COLO668 (cell line): Measurements from ENCODE around the gene LTN1.
"Not testable (repeated sequence)": the region's sequence is repeated elsewhere in the genome, so short reads cannot be mapped to it uniquely, and the experiment has no call there.

Experiments
- DNase-seq: peaks from one replicate; lab custom pipeline; 2025; ENCODE audit not compliant: unreplicated experiment; lab: John Stamatoyannopoulos, UW

LTN1 gene

GRCh38 chr21:28982637-28983036, 10.0 kb downstream of the LTN1 start:
- DNase-seq: no peak

DNA sequence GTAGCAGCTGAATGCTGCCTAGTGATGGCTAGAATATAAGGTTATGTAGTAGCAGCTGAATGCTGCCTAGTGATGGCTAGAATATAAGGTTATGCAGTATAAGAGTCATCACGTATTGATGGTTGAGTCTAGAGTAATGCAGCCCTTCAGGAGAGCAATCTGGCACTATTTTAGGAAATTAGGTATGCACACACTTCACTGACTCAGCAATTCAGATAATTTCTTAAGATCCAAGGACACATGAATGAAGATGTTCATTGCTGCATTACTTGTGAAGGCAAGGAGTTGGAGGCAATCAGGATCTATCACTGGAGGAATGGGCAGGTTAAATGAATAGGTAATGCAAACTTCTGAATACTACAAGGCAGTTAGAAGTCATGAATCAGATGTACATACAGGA, 13.6 kb downstream of the LTN1 start:
- DNase-seq: no peak

- no peak for DNase-seq
Measured at GRCh38 chr21:28975397-28975796, 17.3 kb downstream of the LTN1 start.

- no peak for DNase-seq
Measured at GRCh38 chr21:28974531-28975227, 18.0 kb downstream of the LTN1 start.

GRCh38 chr21:28972398-28972797, 20.3 kb downstream of the LTN1 start:
- no peak for DNase-seq

DNA sequence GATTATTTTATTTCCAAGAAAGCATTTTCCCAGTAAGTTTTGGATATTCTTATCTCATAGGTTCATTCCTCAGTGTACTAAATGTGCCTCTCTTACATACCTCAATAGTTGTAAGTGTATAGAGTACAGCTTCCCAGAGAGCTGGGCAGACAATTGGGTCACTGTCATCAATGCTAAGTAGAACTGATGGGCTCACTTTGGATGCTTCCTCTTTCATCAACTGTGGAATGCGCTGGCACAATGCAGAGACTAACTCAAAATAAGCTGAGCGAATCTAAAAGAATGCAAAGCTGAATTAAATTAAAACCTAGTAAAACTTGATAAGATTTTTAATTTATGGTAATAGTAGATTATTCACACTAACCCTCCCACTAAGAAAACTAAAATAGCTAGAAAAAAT, 21.5 kb downstream of the LTN1 start:
- no peak for DNase-seq

GRCh38 chr21:28963831-28964230, 28.8 kb downstream of the LTN1 start:
- no peak for DNase-seq

- no peak for DNase-seq
Measured at GRCh38 chr21:28962465-28962864, 30.2 kb downstream of the LTN1 start.

DNA sequence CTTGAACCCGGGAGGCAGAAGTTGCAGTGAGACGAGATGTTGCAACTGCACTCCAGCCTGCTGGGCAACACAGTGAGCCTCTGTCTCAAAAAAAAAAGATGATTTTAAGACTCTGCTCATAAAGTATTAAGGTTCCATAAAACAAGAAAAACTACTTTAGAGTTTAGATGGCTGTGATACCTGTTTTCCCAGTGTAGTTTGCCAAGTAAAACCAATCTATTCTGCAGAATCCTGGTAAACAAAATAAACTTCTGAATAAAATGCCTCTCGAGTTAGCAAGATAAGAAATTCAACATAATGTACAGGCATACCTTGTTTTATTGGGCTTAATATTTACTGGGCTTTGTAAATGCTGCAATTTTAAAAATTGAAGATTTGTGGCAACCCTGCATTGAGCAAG, 30.8 kb downstream of the LTN1 start:
- DNase-seq: no peak

DNA sequence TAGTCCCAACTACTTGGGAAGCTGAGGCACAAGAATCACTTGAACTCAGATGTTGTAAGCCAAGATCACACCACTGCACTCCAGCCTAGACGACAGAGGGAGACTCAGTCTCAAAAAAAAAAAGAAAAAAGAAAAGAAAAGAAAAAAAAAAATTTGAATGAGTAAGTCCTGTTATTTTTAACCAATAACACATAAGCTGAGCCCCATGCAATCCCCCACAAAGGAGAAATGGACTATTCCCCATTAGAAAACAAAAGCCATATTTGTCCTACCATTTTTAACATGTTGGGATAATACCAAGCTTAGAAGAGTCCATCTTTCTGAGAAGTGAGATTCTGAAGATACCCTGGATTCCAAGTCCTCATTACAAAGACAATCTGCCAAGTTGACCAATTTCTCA, 32.4 kb downstream of the LTN1 start:
- no peak for DNase-seq

- no peak for DNase-seq
Measured at GRCh38 chr21:28959367-28960099, 33.1 kb downstream of the LTN1 start.

GRCh38 chr21:28953247-28953646, 39.4 kb downstream of the LTN1 start:
- no peak for DNase-seq

DNA sequence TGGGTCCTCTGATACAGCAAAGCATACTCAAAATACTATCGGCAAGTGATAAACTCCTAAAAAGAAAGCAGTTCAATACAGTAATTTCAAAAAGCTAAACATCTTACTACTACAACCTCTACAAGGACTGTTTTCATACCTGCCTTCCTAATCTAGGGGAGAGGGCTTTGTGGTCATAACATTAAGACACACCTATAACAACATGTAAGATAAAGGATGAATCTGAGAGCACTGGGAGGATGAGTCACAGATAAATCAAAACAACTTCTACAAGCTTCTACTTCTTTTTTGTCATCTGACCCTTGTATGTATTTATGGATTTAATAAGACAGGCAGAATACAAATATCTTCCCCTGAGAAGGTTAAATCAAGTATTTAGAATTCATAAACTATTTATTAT, 40.0 kb downstream of the LTN1 start:
- DNase-seq: no peak

GRCh38 chr21:28949318-28949717, 43.4 kb downstream of the LTN1 start:
- DNase-seq: no peak

- no peak for DNase-seq
Measured at GRCh38 chr21:28944296-28944695, 48.4 kb downstream of the LTN1 start.

- no peak for DNase-seq
Measured at GRCh38 chr21:28943631-28944030, 49.0 kb downstream of the LTN1 start.

- DNase-seq: no peak
Measured at GRCh38 chr21:28938726-28939125, 54.0 kb downstream of the LTN1 start.

- no peak for DNase-seq
Measured at GRCh38 chr21:28937737-28938136, 54.9 kb downstream of the LTN1 start.

DNA sequence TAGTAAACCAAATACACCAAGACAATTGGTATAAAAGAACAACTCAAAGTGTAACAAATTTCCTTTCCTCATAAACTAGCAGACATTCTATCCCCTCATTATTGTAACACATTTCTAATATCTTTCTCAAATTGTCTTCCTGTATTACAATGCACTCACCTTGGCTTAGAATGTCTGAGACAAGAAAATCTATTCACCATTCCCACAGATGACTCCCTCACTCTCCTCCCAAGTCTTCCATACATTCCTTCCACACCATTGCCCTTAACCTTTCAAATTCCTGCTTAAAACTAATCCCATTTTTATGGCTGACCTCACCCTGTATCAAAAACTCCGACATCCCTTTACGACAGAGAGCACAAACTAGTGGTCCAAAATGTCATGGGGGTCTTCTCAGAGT, 56.0 kb downstream of the LTN1 start:
- no peak for DNase-seq

DNA sequence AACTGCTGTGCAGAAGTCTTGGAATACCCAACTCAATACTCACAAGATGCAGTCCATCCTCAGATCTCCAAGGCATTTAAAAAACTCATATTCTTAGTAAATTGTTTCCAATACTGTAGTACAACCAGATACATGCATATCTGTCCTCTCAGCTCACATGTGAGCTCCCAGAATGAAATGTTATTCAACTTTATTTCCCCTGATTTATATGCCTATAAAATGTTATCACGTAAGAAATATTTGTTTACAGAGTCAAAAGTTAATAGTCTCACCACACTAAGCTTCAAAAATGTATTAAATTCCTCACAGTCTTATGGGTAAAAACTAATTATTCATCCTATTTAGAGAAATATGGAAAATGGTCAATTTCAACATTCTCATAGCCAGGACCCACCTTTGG, 56.6 kb downstream of the LTN1 start:
- no peak for DNase-seq

- DNase-seq: no peak
Measured at GRCh38 chr21:28932717-28933116, 60.0 kb downstream of the LTN1 start.

DNA sequence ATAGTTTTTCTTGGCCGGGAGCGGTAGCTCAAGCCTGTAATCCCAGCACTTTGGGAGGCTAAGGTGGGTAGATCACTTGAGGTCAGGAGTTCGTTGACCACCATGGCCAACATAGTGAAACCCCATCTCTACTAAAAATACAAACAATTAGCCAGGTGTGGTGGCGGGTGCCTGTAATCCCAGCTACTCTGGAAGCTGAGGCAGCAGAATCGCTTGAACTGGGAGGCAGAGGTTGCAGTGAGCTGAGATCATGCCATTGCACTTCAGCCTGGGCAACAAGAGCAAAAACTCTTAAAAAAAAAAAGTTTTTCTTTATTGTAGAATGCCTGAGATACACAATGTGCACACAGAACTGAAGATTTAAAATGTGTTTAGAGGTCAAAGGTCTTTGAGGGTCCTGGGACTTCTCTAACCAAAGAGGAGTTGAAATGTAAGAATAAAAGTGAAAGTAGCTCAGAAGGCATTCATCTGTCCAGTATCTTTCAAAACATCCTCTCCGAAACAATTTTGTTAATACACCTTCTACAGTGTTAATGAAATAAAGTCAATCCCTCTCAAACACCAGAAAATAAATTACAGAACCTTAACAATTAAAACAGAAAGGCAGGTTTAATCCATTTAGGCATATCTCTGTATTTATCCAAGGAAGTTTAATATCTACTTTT, 60.8 kb downstream of the LTN1 start:
- not testable (repeated sequence) for DNase-seq
